HepG2 (cell line): ENCODE measurements around the gene ANO4. TPM values are rescaled to one million over a fixed set of nuclear protein-coding genes. Genes with fewer than 3 reads are reported as not detected.

Experiments used
- ATAD3A ChIP-seq: sonication (generic); formaldehyde crosslinking; IDR thresholded peaks from 2 replicates; pipeline ENCODE4 v1.4.0; 2020; ENCODE audit warnings: missing genetic modification reagents
- BCL3 ChIP-seq: sonication (generic); formaldehyde crosslinking; IDR thresholded peaks from 2 replicates; pipeline ENCODE4 v1.5.1; 2020; ENCODE audit warnings: mild to moderate bottlenecking, missing genetic modification reagents, moderate library complexity
- BCL6 ChIP-seq: IDR thresholded peaks from 2 replicates; pipeline ENCODE4 v1.6.1; 2016; ENCODE audit warnings: missing genetic modification reagents, missing compliant biosample characterization
- CEBPG ChIP-seq: IDR thresholded peaks from 2 replicates; pipeline ENCODE4 v1.6.1; 2016
- DBP ChIP-seq: sonication (generic); formaldehyde crosslinking; IDR thresholded peaks from 2 replicates; pipeline ENCODE4 v1.4.0; 2020; ENCODE audit warnings: missing genetic modification reagents; ENCODE audit errors: not compliant biosample characterization
- FOXO1 ChIP-seq: sonication (generic); formaldehyde crosslinking; IDR thresholded peaks from 2 replicates; pipeline ENCODE4 v1.4.0; 2020; ENCODE audit warnings: missing genetic modification reagents
- GATAD2A ChIP-seq: IDR thresholded peaks from 2 replicates; pipeline ENCODE4 v1.6.1; 2016
- ISL2 ChIP-seq: sonication (generic); formaldehyde crosslinking; IDR thresholded peaks from 2 replicates; pipeline ENCODE4 v1.5.0; 2020; ENCODE audit warnings: missing genetic modification reagents
- KDM6A ChIP-seq: IDR thresholded peaks from 2 replicates; pipeline ENCODE4 v1.6.1; 2016; ENCODE audit warnings: low read depth
- MTF2 ChIP-seq: sonication (generic); formaldehyde crosslinking; IDR thresholded peaks from 2 replicates; pipeline ENCODE4 v1.5.0; 2020; ENCODE audit warnings: missing genetic modification reagents, borderline replicate concordance
- MXD4 ChIP-seq: IDR thresholded peaks from 2 replicates; pipeline ENCODE4 v1.6.1; 2016; ENCODE audit warnings: mild to moderate bottlenecking, missing biosample characterization, missing genetic modification reagents
- NFE2L1 ChIP-seq: sonication (generic); formaldehyde crosslinking; IDR thresholded peaks from 2 replicates; pipeline ENCODE4 v1.4.0; 2020; ENCODE audit warnings: missing genetic modification reagents, mild to moderate bottlenecking, borderline replicate concordance
- NFYC ChIP-seq: IDR thresholded peaks from 2 replicates; pipeline ENCODE4 v1.6.1; 2016; ENCODE audit warnings: missing genetic modification reagents, missing compliant biosample characterization
- RFX3 ChIP-seq: IDR thresholded peaks from 2 replicates; pipeline ENCODE4 v1.6.1; 2016; ENCODE audit warnings: missing biosample characterization, missing genetic modification reagents
- SRSF1 ChIP-seq: fragments of 200-400 bp; formaldehyde crosslinking; optimal IDR thresholded peaks from 2 replicates; pipeline ENCODE3; 2017; ENCODE audit warnings: mild to moderate bottlenecking, low read depth, low read length, moderate library complexity
- U2AF1 ChIP-seq: fragments of 200-400 bp; formaldehyde crosslinking; optimal IDR thresholded peaks from 2 replicates; pipeline ENCODE3; 2017; ENCODE audit warnings: mild to moderate bottlenecking, low read depth, low read length
- ZFP36 ChIP-seq: fragments of 150-350 bp; IDR thresholded peaks from 2 replicates; pipeline ENCODE4 v1.6.1; 2018; ENCODE audit warnings: borderline replicate concordance, low read length, low read depth; ENCODE audit not compliant: partially characterized antibody
- ZNF10 ChIP-seq: sonication (generic); formaldehyde crosslinking; IDR thresholded peaks from 2 replicates; pipeline ENCODE4 v1.4.0; 2020; ENCODE audit warnings: mild to moderate bottlenecking, low read depth, missing genetic modification reagents, borderline replicate concordance
- ZNF160 ChIP-seq: sonication (generic); formaldehyde crosslinking; IDR thresholded peaks from 2 replicates; pipeline ENCODE4 v1.8.0; 2022; ENCODE audit warnings: mild to moderate bottlenecking, inconsistent platforms, missing genetic modification reagents
- ZNF441 ChIP-seq: sonication (generic); formaldehyde crosslinking; IDR thresholded peaks from 2 replicates; pipeline ENCODE4 v1.7.0; 2021; ENCODE audit warnings: missing genetic modification reagents, borderline replicate concordance
- ZNF674 ChIP-seq: sonication (generic); formaldehyde crosslinking; IDR thresholded peaks from 2 replicates; pipeline ENCODE4 v1.5.0; 2020; ENCODE audit warnings: low read depth, mild to moderate bottlenecking, missing genetic modification reagents
- ZNF7 ChIP-seq: IDR thresholded peaks from 2 replicates; pipeline ENCODE4 v1.6.1; 2016; ENCODE audit warnings: missing biosample characterization, missing genetic modification reagents
- ZNF713 ChIP-seq: sonication (generic); formaldehyde crosslinking; IDR thresholded peaks from 2 replicates; pipeline ENCODE4 v1.4.0; 2020; ENCODE audit warnings: mild to moderate bottlenecking, missing genetic modification reagents
- polyA plus RNA-seq, 8 experiments: library from polyadenylated mRNA; depleted of rRNA in 3 of 8; stranded (reverse) in 7 of 8; unstranded in 1 of 8; fragments of >200 nt; fragmentation: Illumina TruSeq in 4 of 8; extraction: Trizol in 4 of 8; gene quantifications; 2 replicates each; pipeline versions ENCODE4 v1.2.1 to v1.2.3, GENCODE V29; 2011 to 2016; ENCODE audit warnings: low read depth in 4 of 8, missing spikeins in 1 of 8, mixed read lengths in 1 of 8; ENCODE audit not compliant: insufficient read depth in 1 of 8
- total RNA-seq, 5 experiments: library from RNA; depleted of rRNA; stranded (reverse); fragments of >200 nt; fragmentation: Illumina TruSeq; extraction: Trizol; gene quantifications; 2 replicates each; pipeline ENCODE4 v1.2.3, GENCODE V29; 2016; ENCODE audit warnings: low read depth in 1 of 5
- TF ChIP-seq, protein P1 (sequence below): sonication (generic); formaldehyde crosslinking; IDR thresholded peaks from 2 replicates; pipeline ENCODE4 v1.4.0; 2020; ENCODE audit warnings: mild to moderate bottlenecking, missing genetic modification reagents
- TF ChIP-seq, protein P2 (sequence below): sonication (generic); formaldehyde crosslinking; IDR thresholded peaks from 2 replicates; pipeline ENCODE4 v1.5.0; 2020; ENCODE audit warnings: mild to moderate bottlenecking, missing genetic modification reagents

Gene ANO4
- total and polyA plus RNA-seq, 2 of the 13 experiments (the other 11 are each of a cell fraction or from before 2014, with no cell fraction given), result not detected

DNA sequence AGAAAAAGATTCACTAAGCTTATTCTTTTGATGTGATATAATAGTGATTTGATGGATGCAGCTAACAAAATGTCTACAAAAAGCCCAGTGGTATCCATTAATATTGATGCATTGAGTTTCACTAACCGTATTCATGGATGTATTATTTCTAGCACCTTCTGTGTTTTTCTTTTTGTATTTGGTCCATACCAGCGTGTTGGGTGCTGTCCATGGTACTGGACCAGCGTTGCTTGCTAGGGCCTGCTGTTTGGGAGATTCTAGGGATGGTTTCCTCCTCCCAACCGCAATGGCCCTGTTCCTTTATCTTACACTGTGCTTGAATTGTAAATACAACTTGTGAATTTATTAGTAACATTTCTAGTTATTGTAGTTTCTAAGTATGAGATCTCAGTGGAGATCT, 31.7 kb downstream of the ANO4 start (continued):
- TF ChIP-seq FOXO1 (no peak), ZNF674 (CRISPR knock-in tag) (no peak), NFE2L1 (CRISPR knock-in tag) (no peak), ZNF713 (CRISPR knock-in tag) (no peak), KDM6A (CRISPR knock-in tag) (no peak), BCL6 (CRISPR knock-in tag) (0 out of 2 replicates have a peak, but pooled peaks have one; percentile 23), SRSF1 (no peak), CEBPG (no peak), NFYC (CRISPR knock-in tag) (no peak), ZNF10 (CRISPR knock-in tag) (no peak), MTF2 (CRISPR knock-in tag) (no peak), DBP (CRISPR knock-in tag) (no peak), ZNF160 (CRISPR knock-in tag) (no peak), BCL3 (CRISPR knock-in tag) (no peak), U2AF1 (no peak), ATAD3A (CRISPR knock-in tag) (no peak), RFX3 (CRISPR knock-in tag) (no peak), ZNF441 (CRISPR knock-in tag) (peak; percentile 39; the same call in 1 of the 2 replicates), MXD4 (CRISPR knock-in tag) (peak; percentile 66; the same call in 1 of the 2 replicates), ZNF7 (CRISPR knock-in tag) (peak; percentile 44; the same call in 1 of the 2 replicates), ISL2 (CRISPR knock-in tag) (no peak), GATAD2A (CRISPR knock-in tag) (no peak), ZFP36 (no peak)
- TF ChIP-seq, protein P1, sequence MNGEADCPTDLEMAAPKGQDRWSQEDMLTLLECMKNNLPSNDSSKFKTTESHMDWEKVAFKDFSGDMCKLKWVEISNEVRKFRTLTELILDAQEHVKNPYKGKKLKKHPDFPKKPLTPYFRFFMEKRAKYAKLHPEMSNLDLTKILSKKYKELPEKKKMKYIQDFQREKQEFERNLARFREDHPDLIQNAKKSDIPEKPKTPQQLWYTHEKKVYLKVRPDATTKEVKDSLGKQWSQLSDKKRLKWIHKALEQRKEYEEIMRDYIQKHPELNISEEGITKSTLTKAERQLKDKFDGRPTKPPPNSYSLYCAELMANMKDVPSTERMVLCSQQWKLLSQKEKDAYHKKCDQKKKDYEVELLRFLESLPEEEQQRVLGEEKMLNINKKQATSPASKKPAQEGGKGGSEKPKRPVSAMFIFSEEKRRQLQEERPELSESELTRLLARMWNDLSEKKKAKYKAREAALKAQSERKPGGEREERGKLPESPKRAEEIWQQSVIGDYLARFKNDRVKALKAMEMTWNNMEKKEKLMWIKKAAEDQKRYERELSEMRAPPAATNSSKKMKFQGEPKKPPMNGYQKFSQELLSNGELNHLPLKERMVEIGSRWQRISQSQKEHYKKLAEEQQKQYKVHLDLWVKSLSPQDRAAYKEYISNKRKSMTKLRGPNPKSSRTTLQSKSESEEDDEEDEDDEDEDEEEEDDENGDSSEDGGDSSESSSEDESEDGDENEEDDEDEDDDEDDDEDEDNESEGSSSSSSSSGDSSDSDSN (CRISPR knock-in tag), result no peak
- TF ChIP-seq, protein P2, sequence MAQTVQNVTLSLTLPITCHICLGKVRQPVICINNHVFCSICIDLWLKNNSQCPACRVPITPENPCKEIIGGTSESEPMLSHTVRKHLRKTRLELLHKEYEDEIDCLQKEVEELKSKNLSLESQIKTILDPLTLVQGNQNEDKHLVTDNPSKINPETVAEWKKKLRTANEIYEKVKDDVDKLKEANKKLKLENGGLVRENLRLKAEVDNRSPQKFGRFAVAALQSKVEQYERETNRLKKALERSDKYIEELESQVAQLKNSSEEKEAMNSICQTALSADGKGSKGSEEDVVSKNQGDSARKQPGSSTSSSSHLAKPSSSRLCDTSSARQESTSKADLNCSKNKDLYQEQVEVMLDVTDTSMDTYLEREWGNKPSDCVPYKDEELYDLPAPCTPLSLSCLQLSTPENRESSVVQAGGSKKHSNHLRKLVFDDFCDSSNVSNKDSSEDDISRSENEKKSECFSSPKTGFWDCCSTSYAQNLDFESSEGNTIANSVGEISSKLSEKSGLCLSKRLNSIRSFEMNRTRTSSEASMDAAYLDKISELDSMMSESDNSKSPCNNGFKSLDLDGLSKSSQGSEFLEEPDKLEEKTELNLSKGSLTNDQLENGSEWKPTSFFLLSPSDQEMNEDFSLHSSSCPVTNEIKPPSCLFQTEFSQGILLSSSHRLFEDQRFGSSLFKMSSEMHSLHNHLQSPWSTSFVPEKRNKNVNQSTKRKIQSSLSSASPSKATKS (CRISPR knock-in tag), result no peak
